Measurements from ENCODE around the gene TRPC4.

TRPC4 gene

GRCh38 chr13:37657134-37657533, 212.4 kb downstream of the TRPC4 start:
- peak; percentile 14 for DNase-seq (ENCODE audit: low spot score)

- DNase-seq (ENCODE audit: low spot score), result peak; percentile 81
These were observed 213.2 kb downstream of the TRPC4 start for GRCh38 chr13:37656247-37656940.

- no peak for DNase-seq (ENCODE audit: low spot score)
These were observed 217.0 kb downstream of the TRPC4 start for GRCh38 chr13:37652596-37652995.

- DNase-seq (ENCODE audit: low spot score), result no peak
These were observed 217.7 kb downstream of the TRPC4 start for GRCh38 chr13:37651891-37652290.

GRCh38 chr13:37648609-37649008, 221.0 kb downstream of the TRPC4 start:
- DNase-seq (ENCODE audit: low spot score), result peak; percentile 32

DNA sequence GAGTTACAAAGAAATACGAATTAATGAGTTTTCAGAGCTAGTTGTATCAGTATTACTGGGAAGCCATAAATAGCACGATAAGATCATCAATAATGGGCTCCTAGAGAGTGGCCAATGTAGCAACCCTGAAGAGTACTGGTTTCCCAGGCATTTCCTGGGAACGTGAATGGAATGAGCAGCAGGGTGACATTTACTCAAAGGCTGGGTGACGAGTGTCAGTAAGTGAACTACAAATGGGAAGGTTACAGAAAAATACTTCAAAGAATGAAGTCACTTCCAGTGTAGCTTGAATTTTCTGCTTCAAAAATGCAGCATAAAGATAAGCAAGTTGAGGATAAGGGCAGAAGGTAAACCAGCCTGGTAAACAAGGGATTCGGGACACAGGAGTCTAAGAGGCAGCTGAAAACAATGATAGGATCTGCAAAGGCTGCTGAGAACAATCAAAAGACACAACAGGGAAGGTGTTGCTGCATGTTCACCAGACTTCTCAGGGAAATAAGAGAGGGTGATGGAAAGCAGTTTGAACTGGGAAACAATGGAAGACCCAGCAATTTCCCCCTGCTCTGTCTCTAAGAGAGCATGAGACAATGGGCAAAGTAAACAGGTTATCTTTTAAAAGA, 222.4 kb downstream of the TRPC4 start:
- no peak for DNase-seq (ENCODE audit: low spot score)

DNA sequence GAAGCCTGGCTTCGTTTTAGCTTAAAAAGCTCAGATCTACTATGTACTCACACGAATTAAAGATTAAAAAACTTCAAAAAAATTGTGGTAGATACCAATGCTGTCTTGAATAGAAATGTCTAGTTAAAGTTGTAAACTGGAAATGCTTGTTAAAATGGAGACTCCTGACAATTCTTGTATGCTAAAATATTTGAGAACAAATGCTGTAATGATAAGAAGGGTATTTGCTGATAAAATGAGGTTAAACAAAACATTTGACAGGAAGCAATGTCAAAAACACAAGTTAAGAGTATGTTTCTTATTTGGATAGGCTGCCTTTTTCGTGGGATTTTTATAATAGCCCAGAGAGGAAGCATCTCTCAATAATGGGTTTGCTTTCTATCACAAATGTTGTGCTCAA, 223.0 kb downstream of the TRPC4 start:
- DNase-seq (ENCODE audit: low spot score), result no peak

DNA sequence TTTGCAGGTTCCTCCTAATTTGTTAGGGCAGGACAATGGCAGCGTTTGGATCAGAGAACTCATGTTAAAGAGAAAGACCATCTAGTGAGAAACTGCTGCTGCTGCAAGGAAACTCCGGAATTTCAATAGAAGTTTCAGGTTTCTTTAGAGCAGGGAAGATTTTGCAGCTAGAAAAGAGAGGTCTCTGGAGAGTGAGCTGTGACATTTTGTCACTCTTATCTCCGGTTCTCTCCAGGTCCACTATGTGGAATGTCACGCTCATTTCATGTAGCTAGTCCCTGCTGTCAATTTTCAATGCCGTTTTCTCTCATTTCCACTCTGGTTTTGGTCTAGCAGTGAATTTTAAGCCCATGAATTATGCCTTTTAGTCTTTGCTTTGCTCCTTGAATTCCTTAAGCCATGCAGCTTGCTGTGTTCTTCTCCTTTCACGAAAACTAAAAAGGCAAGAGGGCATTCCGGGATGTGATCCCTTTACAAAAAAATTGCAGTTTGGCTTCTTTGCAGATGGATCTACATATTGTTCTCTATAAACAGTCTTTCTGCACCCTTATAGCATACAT, 224.3 kb downstream of the TRPC4 start:
- DNase-seq (ENCODE audit: low spot score), result no peak

- DNase-seq (ENCODE audit: low spot score), result no peak
These were observed 228.2 kb downstream of the TRPC4 start for GRCh38 chr13:37641391-37641790.

DNA sequence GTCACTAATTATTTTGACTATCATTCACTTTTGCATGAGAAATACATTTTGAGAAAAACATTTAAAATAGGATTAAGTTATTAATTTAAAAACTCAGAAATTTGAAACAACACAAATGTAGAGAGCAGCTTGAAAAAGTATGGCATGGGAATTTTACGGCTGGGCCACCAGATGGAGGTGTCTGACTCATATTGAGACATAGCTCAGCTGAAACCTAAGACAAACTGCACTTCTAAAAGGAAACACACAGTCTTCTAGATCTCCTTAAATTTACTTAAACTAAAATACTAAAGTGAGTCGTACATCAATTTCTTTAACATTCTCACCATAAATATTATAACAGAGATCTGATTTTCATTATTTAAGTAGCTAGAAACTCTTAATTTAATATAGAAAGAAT, 229.1 kb downstream of the TRPC4 start:
- DNase-seq (ENCODE audit: low spot score), result peak; percentile 59

DNA sequence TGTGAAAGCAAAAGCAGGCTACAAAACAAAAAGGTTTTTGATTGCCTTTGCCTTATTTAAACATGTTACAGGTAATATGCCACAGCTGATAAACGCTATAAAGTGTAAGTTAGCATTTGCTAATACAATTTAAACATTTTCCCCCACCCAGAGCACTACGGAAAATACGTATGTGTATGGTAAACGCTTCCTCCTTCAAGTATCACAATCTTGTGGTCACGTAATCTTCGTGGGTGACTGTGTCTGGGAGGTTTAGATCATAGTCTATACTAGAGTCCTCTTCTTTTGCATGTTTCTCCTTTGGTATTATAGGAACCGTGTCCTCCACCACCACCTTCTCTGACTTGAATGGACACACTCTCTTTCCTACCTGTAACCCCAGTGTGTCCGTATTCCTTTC, 232.9 kb downstream of the TRPC4 start:
- DNase-seq (ENCODE audit: low spot score), result no peak

- DNase-seq (ENCODE audit: low spot score), result no peak
These were observed 237.3 kb downstream of the TRPC4 start for GRCh38 chr13:37632294-37632693.

GRCh38 chr13:37627428-37627827, 242.1 kb downstream of the TRPC4 start:
- no peak for DNase-seq (ENCODE audit: low spot score)

DNA sequence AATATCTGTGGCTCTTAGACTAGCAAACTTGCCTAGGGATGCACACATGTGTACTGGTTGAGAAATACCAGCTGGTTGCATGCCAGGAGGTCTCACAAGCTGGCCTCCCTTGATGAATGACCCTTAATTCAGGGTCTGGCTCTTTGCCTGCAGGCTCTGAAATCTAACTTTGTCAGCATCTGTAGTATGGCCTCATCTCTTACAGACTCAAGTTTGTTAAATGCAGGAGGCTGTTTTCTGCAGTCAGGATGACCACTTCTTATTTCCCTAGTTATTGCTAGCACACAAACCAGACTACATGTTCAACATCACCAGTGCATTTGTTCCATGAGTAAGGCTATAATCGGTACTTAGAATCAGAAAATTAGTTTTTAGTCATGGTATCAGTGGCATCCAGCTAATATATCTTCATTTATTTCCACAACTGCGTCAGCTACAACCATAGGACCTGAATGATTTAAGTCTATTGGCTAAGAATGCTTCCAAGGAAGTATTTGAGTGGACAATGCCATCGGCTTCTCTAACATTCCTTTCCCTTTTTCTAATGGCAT, 247.7 kb downstream of the TRPC4 start:
- DNase-seq (ENCODE audit: low spot score), result peak; percentile 37

- peak; percentile 36 for DNase-seq (ENCODE audit: low spot score)
These were observed 251.0 kb downstream of the TRPC4 start for GRCh38 chr13:37618554-37618953.

- peak; percentile 58 for DNase-seq (ENCODE audit: low spot score)
These were observed 252.4 kb downstream of the TRPC4 start for GRCh38 chr13:37617173-37617572.

DNA sequence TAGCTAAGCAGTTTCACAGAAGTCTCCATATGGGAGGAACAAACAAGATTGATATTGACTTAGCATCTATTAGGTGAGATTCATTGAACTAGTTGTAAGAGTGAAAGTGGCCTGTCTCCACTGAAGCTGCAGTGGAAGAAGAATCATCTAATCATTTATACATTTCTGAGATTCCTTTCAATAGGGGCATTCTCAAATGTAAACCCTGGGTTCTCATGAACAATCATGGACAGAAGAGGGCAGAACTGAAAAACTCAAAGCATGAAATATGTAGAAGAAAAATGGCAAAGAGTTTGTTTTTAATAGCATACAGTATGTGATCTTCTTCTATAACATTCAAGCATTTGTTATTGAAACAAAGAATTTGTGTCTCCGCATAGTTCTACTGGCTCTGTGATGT, 253.4 kb downstream of the TRPC4 start:
- DNase-seq (ENCODE audit: low spot score), result no peak

DNA sequence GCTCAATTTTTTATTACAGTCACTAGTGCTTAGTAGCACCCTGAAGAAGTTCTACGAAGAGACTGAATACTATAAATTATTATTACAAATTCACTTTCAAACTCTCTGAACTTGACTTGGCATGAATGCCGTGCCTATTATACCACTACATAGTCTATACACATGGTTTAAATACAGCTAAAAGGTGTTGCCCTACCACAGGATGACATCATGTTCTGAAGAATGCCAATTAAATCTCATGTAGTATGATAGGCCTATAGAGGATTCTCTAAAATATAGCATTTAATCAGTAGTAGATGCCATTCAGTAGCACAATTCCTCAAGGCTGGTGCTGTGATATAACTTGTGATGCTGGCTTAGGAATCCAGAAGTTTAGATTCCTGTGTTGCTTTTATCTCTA, 254.3 kb downstream of the TRPC4 start:
- no peak for DNase-seq (ENCODE audit: low spot score)

- DNase-seq (ENCODE audit: low spot score), result no peak
These were observed 255.9 kb downstream of the TRPC4 start for GRCh38 chr13:37613638-37614037.

GRCh38 chr13:37613236-37613635, 256.3 kb downstream of the TRPC4 start:
- DNase-seq (ENCODE audit: low spot score), result no peak

GRCh38 chr13:37608750-37609339, 260.7 kb downstream of the TRPC4 start:
- DNase-seq (ENCODE audit: low spot score), result no peak

DNA sequence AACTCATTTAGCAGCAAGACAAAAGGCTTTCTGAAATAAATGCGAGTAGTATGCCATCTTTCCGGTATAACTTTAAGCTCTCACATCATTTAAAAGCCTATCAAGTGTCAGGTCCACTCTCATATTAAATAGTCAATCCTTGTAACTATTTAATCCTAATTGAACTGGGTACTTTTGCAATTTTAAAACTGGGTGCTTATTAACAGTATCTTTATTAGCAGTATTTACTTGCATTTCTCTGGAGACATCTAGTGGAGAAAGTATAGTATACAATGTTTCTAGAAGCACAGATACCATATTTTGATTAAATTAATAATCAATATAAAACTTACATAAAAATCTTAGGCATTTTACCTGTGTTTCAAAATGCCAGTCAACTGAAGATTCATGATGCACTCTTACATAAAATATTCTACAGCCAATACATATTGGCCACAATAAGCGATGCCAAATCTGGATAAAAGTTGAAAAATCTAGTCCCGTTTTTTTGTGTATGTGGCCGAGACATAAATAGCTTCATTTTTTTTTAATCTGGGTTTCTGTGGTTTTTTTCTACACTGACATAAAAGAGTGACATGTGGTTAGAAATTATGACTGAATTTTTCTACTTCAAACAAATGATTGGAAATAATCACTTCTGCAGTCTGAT, 266.7 kb downstream of the TRPC4 start:
- peak; percentile 17 for DNase-seq (ENCODE audit: low spot score)

Data from AG20443 (cell line).